Retina (tissue), 1 donor: Measurements from ENCODE around the gene DYDC1.
"Not testable (repeated sequence)": the region's sequence is repeated elsewhere in the genome, so short reads cannot be mapped to it uniquely, and the experiment has no call there.

Experiments used
- DNase-seq: peaks from one replicate; pipeline ENCODE4 v3.0.0-alpha.2; 2016

Gene DYDC1

DNA sequence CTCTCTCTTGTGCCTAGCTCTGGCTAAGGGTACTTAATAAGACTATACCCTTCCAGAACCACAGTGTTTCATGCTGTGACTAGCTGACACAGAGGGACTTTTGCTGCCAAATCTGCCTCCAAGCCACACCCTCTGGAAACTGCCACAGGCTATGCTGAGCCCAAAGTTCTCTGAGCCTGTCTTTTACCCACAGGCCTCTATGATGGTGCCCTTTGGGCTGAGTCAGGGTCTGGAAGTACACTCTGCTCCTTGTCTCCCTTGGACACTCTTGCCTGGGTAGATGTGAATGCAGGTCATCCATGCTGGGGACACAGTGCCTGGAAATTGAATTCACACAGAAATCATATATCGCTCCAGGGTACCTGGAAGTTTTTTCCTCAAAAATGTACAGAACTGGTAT, 22.6 kb downstream of the DYDC1 start:
- no peak for DNase-seq

DNA sequence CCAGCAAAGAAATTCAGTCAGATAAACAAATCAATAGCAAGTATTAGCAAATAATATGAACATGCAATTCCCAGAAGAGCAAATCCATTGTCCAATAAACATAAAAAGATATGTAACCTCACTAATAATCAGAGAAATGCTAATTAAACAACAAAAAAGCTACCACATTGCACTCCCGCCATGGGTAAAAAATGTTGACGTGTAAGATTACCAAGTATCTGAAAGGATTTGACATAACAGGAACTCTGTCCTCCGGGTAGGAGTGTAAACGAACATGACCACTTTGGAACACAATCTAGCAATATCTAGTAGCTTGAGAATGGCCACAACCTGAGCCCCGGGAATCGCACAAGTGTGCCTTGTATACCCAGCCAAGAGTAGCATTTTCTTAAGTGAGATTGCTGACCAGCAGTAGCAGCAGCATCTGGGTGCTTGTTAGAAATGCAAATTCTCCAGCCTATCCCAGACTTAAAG, 31.6 kb downstream of the DYDC1 start:
- no peak for DNase-seq

DNA sequence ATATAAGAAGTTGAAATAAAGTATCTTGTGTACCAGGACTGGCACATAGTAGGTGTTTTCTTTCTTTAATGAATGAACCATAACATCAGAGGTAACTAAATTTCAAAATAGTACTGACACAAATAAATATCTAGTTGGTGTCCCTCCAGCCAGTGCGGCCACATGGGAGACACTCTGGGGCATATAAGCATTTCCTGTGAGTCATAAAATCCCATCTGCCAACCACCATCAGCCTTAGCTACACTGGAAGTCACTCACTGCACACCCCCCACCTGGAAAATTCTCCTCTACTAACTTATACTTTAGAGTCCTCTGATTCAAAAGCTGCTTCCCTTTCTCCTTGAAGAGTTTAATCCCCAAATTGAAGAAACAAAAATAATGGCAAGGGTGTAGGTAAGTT, 32.5 kb downstream of the DYDC1 start:
- DNase-seq, result no peak

DNA sequence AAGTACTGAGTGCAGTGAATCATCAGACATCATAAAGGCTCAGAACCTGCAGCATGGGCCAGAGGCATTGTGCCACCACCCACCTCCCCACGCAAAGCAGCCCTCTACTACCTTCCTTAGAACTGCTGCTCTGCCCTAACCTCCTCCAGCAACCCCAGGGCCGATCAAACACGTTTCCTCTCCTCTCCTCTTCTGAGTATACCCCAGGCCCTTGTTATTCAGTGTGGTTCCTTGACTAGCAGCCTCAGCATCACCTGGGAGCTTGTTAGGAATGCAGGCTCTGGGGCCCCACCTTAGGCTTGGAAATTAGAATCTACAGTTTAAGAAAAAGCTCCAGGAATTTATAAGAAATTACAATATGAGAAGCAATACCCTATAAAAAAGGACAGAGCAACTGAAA, 33.2 kb downstream of the DYDC1 start:
- no peak for DNase-seq

DNA sequence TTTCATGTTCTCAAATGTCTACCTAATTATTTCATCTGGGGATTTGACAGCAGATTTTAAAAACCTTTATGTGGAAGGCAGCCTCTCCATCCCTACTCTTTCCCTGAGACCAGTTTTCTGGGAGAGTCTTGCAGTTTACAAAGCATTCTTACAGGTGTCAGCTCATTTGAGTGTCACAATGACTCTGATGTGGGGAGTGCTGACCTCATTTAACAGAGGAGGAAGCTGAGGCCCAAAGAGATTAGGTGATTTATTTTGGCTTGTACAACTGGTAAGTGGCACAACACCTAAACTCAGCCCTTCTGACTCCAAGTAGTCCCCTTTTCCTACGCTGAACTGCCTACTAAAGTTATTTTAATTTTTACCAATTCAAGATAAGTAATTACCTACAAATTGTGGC, 33.8 kb downstream of the DYDC1 start:
- DNase-seq, result no peak

DNA sequence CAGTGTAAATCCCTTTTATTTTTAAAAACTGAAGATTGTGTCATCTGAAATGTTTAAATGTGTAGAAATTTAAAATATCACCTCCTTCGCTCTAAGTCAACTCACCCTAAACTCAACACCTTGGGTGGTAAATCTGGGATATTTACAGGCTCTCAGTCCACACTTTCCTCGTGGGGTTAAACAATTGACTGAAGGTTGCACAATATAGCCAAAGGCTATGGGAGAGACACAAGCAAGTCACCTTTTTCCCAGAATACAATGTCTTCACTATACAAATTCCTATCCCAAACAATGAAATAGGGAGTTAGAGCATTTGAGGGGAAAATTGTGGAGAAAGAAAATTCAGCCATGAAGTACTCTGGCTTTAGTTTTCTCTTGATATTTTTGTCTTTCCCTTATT, 34.4 kb downstream of the DYDC1 start:
- no peak for DNase-seq

DNA sequence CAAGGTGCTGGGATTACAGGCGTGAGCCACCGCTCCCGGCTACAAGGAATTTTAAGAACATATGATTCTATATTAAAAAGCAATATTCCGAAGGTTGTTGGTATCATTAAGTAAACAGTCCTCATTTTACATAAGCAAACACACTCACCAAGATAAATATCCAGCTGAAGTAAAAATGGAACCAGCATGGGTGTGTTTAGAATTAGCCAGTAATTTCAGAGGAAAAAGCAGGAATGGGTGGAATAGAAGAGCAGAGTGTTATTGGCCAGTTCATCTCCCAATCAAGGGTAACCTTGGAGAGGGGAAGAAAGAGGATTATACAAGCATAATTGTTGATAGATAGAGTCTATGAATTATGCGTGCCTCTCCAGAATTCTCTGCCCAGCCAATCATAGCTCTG, 35.4 kb downstream of the DYDC1 start:
- DNase-seq, result no peak

DNA sequence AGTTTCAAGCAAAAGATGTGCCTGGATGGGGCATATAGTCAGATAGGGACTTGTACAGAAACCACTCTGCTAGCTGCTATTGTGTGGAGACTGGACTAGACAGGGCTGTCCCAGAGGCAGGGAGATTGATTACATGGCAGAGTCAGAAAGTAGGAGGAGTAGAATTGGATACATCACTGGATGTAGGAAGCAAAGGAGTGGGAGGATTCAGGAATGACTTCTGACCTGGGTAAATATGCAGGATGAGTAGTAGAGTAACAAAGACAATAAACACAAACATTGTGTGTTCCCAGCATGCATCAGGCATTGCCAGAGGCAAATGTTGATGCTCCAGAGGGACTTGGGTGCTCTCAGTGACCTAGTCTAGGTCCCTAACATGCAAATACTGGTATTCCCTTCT, 36.2 kb downstream of the DYDC1 start:
- DNase-seq, result no peak

DNA sequence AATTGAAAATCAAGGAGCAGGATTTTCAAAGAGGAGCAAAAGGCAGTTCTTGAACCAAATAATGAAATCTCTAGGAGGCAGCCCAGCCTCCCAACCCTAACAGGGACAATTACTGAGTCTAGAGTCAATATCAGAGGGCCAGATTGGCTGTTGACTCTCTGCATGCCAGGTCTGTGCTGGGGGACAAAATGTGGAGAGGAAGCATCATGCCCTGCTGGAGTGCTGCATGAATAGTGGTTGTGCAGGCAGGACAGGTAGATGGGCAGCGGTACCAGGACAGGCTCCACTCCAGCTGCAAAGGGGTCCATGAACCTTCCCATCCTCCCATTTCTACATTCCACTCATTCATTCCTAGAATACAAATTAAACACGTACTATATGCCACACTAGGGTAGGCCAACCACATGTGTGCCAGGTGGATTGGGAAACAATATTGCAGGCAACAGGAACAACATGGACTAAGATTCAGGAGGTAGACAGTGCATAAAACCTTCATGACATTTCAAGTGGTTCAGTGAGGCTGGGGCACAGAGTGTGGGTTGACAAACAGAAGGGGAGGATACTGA, 36.7 kb downstream of the DYDC1 start:
- DNase-seq, result no peak

DNA sequence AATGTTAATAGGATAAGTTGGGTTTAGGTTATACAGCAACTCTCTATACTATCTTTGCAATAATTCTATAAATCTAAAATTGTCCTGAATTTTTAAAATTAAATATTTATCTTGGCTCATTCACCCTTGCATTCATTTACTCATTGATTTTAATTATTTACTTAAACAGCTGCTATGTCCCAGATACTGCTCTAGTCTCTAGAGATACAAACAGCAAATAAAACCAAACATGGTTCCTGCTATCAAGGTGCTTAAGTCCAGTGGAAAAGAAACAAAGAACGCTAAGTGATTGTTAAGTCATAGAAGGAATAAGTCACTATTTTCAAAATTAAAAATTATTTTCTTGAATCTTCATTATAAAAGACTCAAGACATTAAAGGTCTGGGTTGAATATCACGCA, 37.2 kb downstream of the DYDC1 start:
- no peak for DNase-seq

DNA sequence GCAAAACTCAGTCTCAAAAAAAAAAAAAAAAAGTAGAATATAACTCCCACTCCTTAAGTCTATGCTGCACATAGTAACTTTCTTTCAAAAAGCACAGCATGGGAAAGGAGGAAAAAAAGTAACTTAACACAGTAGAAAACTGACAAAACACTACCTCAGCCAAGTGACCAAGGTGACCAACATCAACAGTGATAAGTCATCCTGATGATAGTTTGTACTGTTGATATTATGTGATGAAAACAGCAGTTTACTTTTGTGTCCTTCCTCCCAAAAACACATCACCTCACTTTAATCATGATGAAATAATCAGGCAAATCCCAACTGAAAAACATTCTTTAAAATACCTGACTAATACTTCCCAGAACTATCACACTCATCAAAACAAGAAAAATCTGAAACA, 37.8 kb downstream of the DYDC1 start:
- no peak for DNase-seq

DNA sequence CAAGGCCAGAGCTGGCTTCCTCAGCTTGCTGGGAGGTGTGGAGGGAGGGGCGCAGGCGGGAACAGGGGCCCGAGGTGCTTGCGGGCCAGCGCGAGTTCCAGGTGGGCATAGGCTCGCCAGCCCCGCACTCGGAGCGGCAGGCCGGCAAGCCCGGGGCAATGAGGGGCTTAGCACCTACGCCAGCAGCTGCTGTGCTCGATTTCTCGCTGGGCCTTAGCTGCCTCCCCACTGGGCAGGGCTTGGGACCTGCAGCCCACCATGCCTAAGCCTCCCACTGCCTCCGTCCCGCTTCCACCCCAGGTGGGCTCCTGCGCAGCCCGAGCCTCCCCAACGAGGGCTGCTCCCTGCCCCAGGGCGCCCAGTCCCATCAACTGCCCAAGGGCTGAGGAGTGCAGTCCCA, 41.2 kb downstream of the DYDC1 start:
- no peak for DNase-seq

DNA sequence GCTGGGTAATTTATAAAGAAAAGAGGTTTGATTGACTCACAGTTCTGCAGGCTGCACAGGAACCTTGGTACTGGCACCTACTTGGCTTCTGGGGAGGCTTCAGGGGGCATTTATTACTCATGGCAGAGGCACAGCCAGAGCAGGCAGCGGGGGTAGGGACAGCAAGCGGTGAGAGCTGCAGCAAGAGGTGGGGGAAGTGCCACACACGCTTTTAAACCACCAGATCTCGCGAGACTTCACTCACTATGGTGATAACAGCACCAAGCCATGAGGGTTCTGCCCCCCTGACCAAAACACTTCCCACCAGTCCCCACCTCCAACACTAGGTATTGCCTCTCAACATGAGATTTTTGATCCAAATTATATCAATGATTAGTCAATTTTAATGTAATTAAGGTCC, 43.0 kb downstream of the DYDC1 start:
- no peak for DNase-seq

DNA sequence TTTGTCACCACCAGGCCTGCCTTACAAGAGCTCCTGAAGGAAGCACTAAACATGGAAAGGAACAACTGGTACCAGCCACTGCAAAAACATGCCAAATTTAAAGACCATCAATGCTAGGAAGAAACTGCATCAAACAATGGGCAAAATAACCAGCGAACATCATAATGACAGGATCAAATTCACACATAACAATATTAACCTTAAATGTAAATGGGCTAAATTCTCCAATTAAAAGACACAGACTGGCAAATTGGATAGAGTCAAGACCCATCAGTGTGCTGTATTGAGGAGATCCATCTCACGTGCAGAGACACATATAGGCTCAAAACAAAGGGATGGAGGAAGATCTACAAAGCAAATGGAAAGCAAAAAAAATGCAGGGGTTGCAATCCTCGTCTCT, 50.6 kb downstream of the DYDC1 start:
- not testable (repeated sequence) for DNase-seq

DNA sequence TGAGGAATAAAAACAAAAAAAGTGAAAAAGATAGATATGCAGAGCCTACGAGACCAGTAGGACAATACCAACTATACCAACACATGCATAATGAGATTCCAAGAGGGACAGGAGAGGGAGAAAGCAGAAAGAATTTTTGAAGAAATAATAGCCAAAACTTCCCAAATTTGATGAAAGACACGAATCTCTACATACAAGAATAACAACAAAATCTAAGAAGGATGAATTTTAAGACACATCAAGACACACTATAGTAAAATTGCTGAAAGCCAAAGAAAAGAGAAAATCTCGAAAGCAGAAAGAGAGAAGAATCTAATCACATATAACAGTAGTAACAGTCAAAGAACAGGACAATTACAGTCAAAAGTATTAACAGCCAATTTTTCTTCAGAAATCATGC, 59.6 kb downstream of the DYDC1 start:
- no peak for DNase-seq

DNA sequence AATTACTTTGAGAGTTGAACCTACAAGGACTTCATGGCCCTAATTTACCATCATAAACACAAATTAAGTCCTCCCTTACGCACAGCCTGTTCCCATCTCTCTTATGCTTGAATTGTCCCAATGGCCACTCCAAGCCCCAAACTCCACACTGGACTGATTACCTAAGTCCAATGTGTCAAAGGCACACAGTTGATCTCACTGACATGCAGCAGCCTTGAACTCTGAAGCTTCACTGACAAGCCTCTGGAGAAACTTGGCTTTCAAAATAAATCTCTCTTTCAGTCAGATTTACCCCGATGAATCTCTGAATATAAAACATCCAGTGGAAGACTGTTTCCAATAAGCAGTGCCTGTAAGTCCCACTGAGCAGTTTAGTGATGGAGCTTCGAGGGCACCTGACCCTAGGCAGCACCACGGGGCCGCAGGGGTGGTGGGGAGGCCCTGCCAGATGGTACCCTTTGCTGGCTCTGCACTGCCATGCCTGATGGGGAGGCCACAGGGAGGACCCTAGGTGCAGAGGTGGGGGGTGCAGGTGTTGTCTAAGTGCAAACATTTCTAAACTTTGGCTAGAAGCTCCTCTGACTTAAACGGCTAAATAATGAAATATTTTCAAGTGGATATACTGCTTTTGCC, 63.8 kb downstream of the DYDC1 start:
- DNase-seq, result no peak

DNA sequence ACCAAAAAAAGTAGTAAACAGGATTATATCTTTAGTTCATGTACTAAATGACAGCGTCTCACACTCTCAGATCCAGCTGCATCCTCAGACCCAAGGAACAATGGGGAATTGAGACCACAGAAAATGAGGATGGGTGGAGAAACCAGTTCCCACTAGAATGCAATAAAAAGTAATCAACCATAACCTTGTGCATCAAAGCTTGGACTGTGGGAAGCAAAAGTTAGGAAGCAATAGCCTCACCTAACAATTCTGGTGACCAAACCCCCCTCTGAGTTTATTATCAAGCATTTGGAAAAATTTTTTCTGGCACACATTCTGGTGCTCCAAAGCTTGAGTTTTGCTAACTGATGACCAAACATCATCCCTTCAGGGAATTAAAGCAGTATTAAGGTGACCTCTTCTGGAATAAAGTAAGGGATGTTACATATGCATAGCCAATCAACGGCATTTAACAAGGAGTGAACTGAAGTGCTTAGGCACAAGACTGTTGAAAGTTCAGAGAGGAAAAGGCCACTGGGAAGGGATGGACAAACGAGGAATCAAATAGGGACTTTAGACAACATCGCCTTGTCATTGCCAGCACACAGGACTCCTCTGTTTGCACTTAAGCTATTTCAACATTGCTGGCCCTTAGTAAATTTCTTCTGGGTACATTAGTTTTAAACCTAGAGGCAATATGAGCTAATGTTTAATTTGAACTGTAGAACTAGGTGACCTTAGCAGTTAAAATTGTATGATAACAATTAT, 65.9 kb downstream of the DYDC1 start:
- DNase-seq, result no peak

DNA sequence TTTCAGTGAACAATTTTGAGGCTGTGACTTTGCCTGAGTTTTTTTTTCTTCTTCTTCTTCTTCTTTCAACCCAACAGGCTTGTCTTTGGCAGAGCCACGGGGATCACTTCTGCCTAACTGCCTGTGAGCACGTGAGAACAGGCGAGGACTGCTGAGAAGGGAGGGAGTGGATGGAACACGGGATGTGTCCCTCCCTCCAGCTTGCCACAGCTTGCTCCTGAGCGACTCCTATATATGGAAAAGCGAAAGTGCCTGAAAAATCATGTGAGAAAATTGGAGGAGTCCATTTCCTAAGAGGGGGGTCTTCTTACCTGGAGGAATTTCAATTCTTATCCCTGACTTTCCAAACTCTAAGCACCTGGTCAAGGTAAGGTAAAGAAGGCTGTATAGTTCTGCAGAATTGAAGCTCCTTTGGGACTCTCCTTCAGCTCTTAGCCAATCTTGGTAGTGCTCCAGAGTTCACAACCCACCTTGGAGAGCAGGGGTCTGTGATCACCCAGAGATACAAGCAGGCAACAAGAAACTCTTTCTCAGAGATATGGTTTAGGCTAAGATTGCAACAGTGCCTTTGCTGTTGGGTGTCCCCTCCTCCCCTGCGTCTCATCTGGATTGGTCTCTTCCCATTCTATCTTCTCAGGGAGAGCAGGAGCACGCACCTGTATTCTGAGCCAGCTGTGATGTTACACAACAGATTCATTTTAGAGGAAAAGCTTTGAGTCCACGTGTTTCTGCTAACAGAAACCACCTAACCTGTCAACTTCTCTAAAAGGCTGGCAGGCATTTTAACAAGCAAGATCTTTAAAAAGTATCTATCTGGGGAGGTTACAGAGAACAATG, 66.9 kb downstream of the DYDC1 start, which contains the start of gene MAT1A:
MAT1A (minus strand) TSS at position 208 of the 837 bp plus-strand sequence. CDS start 235 bp downstream, outside the sequence.
- DNase-seq, result no peak

DNA sequence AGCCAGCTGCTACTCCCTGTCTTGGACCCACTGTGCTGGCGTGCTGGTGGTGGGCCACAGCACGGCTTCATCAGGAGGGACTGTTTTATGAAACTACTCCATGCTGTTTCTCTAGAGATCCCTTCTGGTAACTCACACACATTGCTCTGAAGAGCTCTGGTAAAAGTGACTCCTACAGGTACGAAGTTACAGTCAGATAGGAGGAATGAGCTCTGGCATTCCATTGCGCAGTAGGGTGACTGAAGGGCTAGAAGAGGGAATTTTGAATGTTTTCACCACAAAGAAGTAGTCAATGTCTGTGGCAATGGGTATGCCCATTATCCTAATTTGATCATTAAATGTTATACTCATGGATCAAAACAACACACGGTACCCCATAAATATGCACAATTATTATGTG, 67.7 kb downstream of the DYDC1 start:
- no peak for DNase-seq
